NCI-H146 (cell line): Measurements from ENCODE around the gene ROBO4.

ENCODE experiments used
- DNase-seq: peaks from one replicate; lab custom pipeline; 2025; lab: John Stamatoyannopoulos, UW

Gene ROBO4

DNA sequence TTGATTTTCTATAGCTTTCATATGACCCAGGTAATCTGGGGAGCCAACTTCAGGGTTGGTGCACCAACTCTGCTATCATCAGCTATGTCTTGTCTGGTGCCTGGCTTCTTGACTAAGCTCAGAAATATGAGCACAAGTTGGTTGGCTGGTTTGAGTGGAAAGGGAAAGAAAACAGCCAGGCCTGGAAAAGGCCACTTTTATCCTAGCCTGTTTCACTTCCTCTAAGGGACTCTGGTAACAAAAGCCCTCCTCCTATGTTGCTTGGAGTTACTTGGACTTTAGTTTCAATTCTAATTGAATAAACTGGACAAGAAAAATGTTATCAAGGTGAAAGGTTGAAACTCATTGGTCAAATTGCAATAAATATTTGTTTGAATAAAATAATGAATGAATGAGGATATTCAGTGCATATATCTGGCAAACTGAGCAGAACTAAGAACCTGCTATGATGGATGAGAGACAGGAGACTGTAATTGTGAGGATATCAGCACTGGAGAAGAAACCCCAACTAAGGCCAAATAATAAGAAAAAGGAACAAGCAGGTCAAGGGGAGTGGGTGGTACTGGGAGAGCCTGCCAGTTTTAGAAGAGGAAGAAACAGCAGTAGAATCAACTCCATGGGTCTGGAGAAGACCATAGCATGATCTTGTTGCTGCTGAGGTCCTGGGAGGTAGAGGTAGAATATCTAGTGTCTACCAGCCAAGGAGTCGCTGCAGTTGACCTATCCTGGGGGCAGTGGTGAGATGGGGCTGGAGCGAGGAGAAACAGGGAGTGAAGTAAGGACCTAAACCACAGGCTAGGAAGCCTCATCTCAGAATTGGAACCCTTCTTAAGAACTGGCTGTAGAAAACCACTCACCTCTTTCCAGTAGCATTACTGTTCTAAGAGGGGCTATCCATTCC lies 8.2 kb downstream of the ROBO4 start:
- no peak for DNase-seq

DNA sequence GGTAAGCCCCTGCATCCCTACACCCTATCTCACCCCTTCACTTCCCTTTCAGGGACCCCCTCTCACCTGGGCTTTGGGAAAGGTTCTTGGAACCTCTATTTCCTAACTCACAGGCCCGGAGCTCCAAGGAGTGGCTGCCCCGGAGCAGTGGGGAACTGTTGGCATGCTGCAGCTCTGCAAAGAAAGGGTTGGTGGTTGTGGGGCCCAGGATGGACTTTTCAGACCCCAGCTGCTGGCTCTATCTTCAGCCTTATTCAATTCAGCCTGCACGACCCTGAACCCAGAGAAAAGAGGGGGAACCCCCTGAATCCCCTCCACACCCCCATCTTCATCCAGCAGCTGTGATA lies 10.0 kb downstream of the ROBO4 start:
- no peak for DNase-seq

DNA sequence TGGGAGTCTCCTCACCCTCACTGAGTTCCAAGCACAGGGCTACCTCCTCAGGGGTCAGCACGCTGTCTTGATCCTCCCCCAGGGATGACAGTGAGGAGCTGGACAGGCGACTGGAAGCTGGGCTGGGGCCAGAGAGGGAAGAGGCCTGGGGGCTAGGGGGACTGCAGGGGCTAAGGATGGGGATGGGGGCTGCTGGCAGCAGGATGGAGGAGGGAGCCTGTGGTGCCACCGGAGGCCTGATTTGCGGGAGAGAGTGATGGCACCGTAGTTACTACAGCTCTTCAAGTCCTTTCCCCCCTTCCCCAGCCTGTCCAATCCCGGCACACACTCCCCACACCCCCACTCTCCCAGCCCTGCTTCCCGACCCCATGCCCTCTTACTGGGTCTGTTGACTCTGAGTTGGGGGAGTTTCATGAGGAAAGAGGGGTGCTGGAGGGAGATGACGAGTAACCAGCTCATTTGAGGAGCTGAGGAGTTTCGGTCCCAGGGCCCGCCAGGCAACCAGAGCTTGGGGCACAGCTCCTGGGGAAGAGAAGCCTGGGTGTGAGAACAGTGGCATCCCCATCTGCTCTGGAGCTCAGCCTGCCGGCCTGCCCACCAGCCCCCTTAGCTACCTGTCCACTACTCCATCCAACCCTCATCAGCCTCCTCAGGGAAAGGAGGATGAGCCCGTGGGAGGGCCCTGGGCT lies 10.5 kb downstream of the ROBO4 start:
- no peak for DNase-seq

DNA sequence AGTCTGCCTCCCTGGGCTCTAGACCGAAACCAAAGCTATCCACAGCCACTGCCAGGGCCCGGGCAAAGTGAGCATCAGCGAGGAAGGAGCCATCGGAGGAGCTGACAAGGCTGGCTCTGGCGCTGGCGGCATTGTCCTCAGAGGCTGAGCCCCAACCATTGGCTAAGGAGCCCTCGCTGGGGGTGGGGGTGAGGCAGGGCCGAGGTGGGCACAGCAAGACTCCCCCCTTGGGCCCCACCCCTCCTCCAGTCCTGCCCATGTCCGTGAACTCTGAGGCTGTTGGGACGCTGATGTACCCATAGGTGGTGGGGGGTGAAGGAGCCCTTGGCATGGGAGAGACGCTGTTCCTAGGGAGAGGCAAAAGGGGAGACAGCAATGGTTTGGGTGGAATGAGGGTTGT lies 11.2 kb downstream of the ROBO4 start:
- DNase-seq, result no peak

DNA sequence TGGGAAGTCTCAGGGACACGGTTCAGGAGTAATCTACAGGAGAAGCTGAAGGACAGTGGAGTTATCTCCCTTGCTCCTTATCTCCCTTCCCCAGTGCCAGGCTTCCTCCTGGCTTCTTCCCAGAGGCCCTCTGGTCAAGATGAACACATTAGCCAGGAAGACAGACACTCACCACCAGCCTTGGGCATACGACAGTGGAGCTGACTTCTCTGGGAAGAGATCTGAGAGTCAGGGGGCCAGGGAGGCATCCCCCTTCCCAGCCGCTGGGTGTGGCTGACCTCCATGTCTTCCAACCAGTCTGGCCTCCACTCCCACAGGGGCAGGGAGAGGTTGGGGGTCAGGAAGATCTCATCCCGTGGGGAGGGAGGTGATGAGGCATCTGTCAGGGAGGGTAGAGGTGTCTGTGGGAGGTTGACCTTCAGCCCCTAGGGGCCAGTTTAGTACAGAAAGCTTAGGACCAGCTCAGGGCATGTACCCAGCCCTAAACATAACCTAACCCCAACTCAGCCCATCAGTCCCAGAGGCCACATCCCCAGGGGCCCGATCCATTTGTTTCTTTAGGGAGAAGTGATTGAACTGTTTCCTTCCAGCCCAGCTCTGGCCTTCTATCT lies 12.7 kb downstream of the ROBO4 start:
- no peak for DNase-seq

DNA sequence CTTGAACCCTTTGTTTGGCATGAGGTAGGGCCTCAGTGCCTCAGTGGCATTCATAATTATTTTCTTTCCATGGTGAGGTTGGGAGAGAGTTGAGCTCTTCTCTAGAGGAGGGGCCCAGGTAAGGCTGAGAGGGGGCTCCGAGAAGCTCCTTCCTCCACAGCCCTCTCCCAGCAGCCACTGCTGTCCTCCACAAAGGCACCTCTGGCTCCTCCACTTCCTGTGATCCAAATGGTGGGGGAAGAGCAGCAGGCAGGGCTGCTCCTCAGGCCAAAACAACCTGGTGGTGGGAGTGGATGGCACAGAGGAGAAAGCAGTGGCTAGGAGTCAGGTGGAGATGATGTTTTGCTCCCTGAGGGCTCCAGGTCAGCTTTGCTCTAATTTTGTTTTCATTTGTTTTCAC lies 13.3 kb downstream of the ROBO4 start:
- DNase-seq, result no peak

DNA sequence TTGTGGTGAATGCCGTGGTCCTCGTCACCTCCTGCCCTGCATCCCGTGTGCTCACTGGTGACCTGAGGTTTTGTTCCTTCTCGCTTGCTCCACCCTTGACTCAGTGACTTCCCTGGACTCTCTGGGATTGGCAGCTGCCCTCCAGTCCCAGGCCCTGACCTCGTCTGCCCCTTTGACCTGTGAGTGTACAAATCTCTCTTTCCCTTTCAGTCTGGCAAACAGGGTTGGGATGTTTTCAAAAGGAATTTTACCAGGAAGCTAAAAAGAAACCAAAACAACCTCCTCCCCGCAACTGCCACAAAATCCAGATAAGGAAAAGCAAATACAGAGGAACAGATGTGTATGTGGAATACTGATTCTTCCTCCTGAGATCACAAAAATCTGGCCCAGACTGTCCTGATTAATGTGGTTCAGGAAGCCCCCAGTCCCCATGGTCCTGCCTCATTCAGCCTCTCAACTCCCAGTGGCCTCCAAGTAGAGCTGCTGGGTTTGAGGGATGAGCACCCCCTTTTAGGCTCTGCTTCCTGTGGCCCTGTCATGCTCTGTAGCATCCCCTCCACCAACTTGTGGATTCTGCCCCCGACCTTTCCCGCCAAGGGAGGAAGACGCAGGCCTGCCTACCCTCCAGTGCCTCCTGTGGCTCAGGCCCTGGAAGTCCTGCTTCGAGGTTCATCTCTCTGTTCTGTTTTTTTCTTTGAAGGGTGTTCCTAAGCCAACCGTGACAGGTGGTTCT lies 15.2 kb downstream of the ROBO4 start:
- DNase-seq, result no peak

DNA sequence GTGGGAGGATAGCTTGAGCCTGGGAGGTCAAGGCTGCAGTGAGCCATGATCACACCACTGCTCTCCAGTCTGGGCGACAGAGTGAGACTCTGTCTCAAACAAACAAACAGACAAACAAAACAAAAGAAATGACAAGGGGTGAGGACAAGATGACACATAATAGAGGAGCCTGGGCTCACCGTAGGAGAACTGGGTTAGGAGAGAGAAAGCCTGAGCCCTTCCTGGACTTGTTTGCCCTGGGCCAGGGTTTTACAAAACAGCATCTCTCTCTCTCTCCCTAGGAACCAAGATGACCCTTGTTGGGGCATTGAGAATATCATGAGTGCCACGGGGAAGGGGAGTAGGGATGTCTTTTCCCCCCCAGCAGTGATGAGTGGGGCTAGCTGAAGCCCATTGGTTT lies 16.7 kb downstream of the ROBO4 start:
- DNase-seq, result no peak

DNA sequence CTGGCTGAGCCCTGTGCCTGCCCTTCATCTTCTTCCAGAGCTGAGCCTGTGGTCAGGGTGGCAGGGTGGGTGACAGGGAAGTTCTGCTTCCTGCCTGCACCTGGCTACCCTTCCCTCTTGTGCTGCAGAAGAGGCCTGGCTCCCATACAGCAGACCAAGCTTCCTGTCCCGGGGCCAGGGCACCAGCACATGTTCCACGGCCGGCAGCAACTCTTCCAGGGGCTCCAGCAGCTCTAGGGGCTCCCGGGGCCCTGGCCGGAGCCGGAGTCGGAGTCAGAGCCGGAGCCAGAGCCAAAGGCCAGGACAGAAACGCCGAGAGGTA lies 17.4 kb downstream of the ROBO4 start:
- no peak for DNase-seq

DNA sequence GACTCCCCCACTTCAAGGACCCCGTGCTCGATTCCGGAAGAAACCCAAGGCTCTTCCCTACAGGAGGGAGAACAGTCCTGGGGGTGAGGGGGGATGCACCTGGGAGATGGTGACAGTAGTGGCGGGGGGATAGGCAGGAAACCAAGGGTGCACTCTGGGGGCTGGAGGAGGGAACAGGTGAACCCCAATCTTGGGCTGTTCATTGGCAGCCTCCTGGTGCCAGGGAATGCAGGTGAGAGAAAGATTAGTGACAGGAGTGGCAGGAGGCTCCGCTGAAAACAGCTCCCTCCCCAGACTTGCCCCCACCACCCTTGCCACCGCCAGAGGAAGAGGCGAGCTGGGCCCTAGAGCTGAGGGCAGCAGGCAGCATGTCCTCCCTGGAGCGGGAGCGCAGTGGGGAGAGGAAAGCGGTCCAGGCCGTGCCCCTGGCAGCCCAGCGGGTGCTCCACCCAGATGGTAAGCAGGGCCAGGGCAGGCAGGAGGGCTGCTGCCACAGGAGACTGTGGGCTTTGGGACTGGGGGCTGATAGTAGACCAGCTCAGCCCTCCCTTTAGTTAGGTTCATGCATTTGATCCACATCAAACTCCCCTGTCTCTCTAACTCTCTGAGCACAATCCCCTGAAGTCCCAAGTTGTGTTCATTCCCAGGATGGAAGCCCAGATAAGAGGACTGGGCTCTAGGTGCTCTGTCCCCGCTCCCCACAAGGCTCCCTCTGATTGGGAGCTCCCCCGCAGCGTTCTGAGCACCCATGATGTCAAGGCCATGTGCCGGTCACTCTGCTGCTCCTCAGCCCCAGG lies 18.0 kb downstream of the ROBO4 start:
- DNase-seq, result no peak

DNA sequence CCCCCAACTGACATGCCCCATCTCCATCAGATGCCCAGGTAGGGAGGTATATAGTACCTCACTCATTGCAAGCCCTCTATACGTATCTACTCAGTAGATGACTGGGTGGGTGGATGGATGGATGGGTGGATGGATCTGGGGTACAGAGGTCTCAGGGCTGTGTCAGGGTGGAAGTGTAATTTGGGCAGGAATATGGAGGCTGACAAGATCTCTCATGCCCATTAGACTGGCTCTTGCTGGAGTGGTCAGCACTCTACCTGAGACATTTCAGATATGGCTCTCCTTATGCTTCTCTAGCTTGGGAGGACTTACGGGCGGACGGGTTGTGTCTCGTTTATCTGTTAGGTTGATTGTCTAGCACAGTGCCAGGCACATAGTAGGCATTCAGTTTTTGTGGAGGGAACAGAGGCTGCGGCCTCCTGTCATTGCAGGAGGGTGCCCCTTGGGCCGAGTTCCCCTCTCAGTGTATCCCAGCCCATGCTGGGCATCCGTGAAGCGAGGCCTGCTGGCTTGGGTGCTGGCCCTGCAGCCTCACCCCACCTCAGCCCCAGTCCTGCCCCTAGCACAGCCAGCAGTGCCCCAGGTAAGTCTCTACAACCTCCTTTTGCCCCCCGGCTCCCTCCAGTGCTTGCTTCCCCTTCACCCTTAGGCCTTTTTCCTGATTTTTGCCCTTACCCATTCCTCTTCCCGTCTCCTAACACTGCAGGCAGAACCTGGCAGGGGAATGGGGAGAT lies 18.7 kb downstream of the ROBO4 start:
- DNase-seq, result no peak

DNA sequence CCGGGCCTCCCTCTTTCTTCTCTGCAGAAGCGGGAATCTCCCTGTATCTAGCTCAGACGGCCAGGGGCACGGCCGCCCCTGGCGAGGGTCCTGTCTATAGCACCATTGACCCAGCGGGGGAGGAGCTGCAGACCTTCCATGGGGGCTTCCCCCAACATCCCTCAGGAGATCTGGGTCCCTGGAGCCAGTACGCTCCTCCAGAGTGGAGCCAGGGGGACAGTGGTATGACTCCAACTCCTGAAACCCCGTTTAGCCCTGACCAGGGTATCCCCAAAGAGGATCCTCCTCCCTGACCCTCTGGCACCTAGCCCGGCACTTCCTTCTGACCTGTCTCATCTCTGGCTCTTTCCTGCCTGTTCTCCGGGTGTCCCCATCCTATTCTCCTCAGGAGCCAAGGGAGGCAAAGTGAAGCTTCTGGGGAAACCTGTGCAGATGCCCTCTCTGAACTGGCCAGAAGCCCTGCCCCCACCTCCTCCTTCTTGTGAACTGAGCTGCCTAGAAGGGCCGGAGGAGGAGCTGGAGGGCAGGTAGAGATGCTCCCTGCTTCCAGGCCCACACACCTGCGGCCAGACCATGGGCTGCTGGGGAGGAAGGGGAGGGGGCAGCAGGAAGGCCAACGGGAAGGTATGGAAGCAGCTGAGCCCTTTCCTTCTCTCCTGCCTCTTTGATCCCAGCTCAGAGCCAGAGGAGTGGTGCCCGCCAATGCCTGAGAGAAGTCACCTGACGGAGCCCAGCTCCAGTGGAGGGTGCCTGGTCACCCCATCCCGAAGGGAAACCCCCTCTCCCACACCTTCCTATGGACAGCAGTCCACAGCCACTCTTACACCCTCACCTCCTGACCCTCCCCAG lies 19.5 kb downstream of the ROBO4 start:
- no peak for DNase-seq

DNA sequence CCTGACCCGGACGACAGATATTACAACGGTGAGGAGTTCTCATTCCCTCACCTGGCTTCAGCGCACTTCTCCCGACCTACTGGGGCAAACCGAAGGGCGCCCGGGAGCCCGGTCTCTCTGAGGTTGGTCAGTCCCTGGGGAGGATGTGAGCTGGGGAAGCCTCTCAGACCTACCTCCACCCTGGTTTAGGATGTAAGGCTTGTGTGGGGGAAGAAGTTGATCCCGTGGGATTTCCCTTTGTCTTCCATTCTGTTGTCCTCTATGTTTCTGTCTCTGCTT lies 20.1 kb downstream of the ROBO4 start:
- no peak for DNase-seq

DNA sequence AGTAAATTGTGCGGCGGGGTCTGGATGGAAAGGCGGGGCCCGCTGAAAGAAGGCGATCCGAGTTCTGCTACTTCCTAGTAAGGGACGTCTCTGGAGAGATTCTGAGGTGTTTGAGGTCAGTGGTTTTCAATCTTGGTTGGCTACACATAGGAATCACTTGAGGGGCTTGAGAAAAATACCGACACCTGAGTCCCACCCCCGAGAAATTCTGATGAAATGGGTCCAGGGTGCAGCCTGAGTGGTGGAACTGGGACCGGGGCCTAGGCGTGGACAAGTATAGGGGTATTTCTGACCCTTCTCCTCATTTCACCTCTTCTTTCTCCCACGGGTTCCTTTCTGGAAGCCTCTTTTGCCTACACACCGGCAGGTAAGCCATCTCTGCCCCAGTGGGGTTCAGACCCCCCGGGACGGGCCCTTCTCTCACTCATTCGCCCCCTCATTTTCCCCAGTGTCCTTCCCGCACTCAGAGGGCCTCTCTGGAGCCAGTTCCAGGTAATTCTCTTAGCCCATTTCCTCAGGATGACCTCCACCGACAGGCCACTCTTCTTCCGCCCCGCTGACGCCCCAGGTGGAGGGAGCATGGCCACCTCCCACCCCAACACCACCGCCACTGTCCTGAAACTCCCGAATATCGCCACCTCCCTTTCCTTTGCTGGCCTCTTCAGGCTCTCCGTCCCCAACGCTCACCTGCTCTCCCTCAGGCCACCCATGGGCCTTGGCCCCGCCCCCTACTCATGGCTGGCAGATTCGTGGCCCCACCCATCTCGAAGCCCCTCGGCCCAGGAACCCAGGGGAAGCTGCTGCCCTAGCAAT lies 20.6 kb downstream of the ROBO4 start:
- peak; percentile 21 for DNase-seq

DNA sequence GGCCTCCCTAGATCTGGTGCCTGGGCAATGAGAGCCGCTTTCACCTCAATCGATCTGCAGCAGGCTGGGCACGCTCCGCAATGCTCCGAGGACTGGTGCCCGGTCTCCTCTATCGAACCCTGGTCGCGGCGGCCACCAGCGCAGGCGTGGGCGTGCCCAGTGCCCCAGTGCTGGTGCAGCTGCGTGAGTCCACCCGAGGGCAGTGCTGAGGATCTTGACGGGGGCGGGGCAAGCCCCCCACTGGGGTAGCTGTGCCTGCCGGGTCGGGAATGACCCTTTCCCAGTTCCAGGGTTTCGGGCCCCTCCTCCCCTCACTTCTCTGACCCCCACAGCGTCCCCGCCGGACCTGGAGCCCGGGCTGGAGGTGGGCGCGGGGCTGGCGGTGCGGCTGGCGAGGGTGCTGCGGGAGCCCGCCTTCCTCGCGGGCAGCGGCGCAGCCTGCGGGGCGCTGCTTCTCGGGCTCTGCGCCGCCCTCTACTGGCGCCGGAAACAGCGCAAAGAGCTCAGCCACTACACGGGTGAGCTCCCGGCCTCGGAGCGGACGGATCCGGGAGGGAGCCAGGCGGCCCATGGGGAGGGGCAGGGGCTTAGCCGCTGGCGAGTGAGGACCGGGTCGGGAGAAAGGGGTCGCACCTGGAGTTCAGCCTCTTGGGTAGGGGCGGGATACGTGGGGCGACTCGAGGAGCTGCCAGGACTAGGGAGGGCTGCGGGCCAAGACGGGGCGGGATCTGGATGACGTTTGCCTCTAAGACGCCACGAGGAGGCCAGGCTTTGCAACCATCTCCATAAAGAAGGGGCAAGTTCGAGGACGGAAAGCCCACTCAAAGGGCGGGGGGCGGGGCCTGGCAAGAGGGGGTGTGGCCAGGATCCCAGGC lies 21.5 kb downstream of the ROBO4 start:
- peak; percentile 92 for DNase-seq

DNA sequence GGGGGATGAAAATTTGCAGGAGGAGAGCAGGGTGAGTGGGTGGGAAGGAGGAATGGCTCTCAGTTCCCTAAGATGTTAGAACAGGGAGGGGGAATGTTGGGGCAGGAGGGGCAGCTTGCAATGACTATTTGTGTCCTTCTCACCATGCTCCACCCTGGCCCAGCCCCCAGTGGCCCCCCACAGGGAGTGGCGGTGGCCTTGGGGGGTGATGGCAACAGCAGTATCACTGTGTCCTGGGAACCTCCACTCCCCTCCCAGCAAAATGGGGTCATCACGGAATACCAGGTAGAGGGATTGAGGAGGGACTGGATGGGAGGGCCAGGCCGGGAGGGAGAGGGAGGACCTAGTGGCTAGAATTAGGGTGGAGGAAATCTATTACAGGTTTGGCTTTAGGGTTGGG lies 22.3 kb downstream of the ROBO4 start:
- no peak for DNase-seq

DNA sequence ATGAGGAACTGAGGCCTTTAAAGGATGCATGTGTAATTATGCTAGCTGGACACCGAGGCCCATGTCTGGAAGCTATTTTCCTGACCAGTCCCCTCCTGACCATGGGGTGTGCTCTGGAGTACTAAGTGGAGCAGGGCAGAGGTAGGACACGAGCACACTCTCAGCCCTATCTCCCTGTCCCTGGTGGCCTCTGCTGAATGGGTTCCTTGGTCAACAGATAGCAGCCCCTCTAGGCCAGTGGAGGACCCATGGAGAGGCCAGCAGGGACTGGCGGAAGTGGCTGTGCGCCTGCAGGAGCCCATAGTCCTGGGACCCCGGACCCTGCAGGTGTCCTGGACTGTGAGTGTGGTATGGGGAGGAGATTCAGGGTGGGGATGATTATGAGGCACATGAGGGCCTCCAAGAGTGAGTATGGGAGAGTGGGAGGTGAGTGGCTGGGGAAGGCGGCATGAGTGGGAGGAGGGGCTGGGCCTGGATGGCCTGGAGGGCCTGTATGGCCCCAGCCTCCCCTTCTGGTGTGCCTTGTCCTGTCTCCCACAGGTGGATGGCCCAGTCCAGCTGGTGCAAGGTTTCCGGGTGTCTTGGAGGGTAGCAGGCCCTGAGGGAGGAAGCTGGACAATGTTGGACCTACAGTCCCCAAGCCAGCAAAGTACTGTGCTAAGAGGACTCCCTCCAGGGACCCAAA lies 23.0 kb downstream of the ROBO4 start:
- DNase-seq, result no peak

DNA sequence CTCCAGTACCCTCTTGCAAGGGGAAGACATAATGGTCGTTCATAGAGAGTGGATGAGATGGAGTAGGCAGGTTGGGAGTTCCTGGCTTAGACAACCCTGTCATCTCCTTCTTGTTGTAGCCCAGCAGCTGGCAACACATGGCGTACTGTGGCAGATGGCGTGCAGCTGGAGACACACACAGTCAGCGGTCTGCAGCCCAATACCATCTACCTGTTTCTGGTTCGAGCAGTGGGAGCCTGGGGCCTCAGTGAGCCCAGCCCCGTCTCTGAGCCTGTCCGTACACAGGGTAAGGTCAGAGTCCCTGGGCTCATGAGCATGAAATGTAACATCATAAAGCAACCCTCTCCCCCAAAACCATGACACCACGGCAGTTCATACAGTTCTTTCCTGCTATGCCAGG lies 23.7 kb downstream of the ROBO4 start:
- peak; percentile 8 for DNase-seq
